SK-N-SH treated with all-trans-retinoic acid at 6 μM for 48 hours (cell line): ENCODE data around the gene NUMB.

Source experiments
- ARNTL ChIP-seq: fragments of 450-650 bp; formaldehyde crosslinking; IDR thresholded peaks from 2 replicates; pipeline ENCODE4 v1.5.0; 2020; ENCODE audit warnings: low read depth, mild to moderate bottlenecking, moderate library complexity, borderline replicate concordance
- BACH2 ChIP-seq: fragments of 250-450 bp; sonication (Bioruptor Pico); IDR thresholded peaks from 2 replicates; pipeline ENCODE4 v1.9.0; 2021; ENCODE audit warnings: mild to moderate bottlenecking, borderline replicate concordance
- CSDC2 ChIP-seq: fragments of 250-450 bp; sonication (Bioruptor Pico); IDR thresholded peaks from 2 replicates; pipeline ENCODE4 v1.5.0; 2020; ENCODE audit warnings: mild to moderate bottlenecking, moderate library complexity
- GLIS3 ChIP-seq: fragments of 250-450 bp; sonication (Bioruptor Pico); IDR thresholded peaks from 2 replicates; pipeline ENCODE4 v1.5.0; 2020; ENCODE audit warnings: mild to moderate bottlenecking, moderate library complexity
- ISL1 ChIP-seq: fragments of 250-450 bp; sonication (Bioruptor Pico); IDR thresholded peaks from 2 replicates; pipeline ENCODE4 v2.1.2; 2022; ENCODE audit warnings: mild to moderate bottlenecking, moderate library complexity
- RARB ChIP-seq: fragments of 250-450 bp; sonication (Bioruptor Pico); IDR thresholded peaks from 2 replicates; pipeline ENCODE4 v1.8.0; 2021; ENCODE audit warnings: mild to moderate bottlenecking, moderate library complexity
- TCF4 ChIP-seq: fragments of 250-450 bp; sonication (Bioruptor Pico); IDR thresholded peaks from 2 replicates; pipeline ENCODE4 v1.8.0; 2021; ENCODE audit warnings: mild to moderate bottlenecking, moderate library complexity, borderline replicate concordance
- ZC3H10 ChIP-seq: fragments of 250-450 bp; sonication (Bioruptor Pico); IDR thresholded peaks from 2 replicates; pipeline ENCODE4 v1.5.1; 2021; ENCODE audit warnings: mild to moderate bottlenecking, moderate library complexity
- ZFP3 ChIP-seq: fragments of 250-450 bp; sonication (Bioruptor Pico); IDR thresholded peaks from 2 replicates; pipeline ENCODE4 v1.5.0; 2020; ENCODE audit warnings: mild to moderate bottlenecking, moderate library complexity
- ZFP30 ChIP-seq: fragments of 450-650 bp; formaldehyde crosslinking; IDR thresholded peaks from 2 replicates; pipeline ENCODE4 v1.5.0; 2022; ENCODE audit warnings: mild to moderate bottlenecking, moderate library complexity
- ZNF70 ChIP-seq: fragments of 450-650 bp; formaldehyde crosslinking; IDR thresholded peaks from 2 replicates; pipeline ENCODE4 v1.5.0; 2020; ENCODE audit warnings: mild to moderate bottlenecking, moderate library complexity
- TF ChIP-seq, protein P1 (sequence below): fragments of 250-450 bp; sonication (Bioruptor Pico); IDR thresholded peaks from 2 replicates; pipeline ENCODE4 v1.5.1; 2020; ENCODE audit warnings: low read depth, mild to moderate bottlenecking, moderate library complexity
- TF ChIP-seq, protein P2 (sequence below): fragments of 250-450 bp; sonication (Bioruptor Pico); IDR thresholded peaks from 2 replicates; pipeline ENCODE4 v1.5.0; 2020; ENCODE audit warnings: mild to moderate bottlenecking, moderate library complexity
- TF ChIP-seq, protein P3 (sequence below): fragments of 250-450 bp; sonication (Bioruptor Pico); IDR thresholded peaks from 2 replicates; pipeline ENCODE4 v1.8.0; 2020; ENCODE audit warnings: mild to moderate bottlenecking, moderate library complexity, borderline replicate concordance

DNA sequence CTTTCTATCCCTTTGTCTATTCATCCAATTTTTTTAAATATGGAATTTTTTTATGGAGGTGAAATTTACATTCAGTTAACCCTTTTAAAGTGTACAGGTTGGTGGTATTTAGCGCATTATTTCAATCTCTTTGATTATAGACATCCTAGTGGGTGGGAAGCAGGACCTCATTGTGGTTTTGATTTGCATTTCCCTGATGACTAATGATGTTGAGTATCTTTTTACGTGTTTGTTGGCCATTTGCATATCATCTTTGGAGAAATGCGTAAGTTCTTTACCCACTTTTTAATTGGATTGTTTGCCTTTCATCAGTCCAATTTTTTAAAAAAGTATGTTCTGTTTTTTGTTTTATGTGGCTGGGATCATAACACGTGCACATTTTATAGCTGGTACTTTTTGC, 200.3 kb downstream of the NUMB start:
- TF ChIP-seq GLIS3 (CRISPR knock-in tag), result no peak
- no peak for TF ChIP-seq RARB (CRISPR knock-in tag)
- no peak for TF ChIP-seq ZFP30 (CRISPR knock-in tag)
- no peak for TF ChIP-seq ISL1
- TF ChIP-seq, protein P1, sequence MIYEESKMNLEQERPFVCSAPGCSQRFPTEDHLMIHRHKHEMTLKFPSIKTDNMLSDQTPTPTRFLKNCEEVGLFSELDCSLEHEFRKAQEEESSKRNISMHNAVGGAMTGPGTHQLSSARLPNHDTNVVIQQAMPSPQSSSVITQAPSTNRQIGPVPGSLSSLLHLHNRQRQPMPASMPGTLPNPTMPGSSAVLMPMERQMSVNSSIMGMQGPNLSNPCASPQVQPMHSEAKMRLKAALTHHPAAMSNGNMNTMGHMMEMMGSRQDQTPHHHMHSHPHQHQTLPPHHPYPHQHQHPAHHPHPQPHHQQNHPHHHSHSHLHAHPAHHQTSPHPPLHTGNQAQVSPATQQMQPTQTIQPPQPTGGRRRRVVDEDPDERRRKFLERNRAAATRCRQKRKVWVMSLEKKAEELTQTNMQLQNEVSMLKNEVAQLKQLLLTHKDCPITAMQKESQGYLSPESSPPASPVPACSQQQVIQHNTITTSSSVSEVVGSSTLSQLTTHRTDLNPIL, result no peak
- TF ChIP-seq, protein P2, sequence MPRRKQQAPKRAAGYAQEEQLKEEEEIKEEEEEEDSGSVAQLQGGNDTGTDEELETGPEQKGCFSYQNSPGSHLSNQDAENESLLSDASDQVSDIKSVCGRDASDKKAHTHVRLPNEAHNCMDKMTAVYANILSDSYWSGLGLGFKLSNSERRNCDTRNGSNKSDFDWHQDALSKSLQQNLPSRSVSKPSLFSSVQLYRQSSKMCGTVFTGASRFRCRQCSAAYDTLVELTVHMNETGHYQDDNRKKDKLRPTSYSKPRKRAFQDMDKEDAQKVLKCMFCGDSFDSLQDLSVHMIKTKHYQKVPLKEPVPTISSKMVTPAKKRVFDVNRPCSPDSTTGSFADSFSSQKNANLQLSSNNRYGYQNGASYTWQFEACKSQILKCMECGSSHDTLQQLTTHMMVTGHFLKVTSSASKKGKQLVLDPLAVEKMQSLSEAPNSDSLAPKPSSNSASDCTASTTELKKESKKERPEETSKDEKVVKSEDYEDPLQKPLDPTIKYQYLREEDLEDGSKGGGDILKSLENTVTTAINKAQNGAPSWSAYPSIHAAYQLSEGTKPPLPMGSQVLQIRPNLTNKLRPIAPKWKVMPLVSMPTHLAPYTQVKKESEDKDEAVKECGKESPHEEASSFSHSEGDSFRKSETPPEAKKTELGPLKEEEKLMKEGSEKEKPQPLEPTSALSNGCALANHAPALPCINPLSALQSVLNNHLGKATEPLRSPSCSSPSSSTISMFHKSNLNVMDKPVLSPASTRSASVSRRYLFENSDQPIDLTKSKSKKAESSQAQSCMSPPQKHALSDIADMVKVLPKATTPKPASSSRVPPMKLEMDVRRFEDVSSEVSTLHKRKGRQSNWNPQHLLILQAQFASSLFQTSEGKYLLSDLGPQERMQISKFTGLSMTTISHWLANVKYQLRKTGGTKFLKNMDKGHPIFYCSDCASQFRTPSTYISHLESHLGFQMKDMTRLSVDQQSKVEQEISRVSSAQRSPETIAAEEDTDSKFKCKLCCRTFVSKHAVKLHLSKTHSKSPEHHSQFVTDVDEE (CRISPR knock-in tag), result no peak
- TF ChIP-seq, protein P3, sequence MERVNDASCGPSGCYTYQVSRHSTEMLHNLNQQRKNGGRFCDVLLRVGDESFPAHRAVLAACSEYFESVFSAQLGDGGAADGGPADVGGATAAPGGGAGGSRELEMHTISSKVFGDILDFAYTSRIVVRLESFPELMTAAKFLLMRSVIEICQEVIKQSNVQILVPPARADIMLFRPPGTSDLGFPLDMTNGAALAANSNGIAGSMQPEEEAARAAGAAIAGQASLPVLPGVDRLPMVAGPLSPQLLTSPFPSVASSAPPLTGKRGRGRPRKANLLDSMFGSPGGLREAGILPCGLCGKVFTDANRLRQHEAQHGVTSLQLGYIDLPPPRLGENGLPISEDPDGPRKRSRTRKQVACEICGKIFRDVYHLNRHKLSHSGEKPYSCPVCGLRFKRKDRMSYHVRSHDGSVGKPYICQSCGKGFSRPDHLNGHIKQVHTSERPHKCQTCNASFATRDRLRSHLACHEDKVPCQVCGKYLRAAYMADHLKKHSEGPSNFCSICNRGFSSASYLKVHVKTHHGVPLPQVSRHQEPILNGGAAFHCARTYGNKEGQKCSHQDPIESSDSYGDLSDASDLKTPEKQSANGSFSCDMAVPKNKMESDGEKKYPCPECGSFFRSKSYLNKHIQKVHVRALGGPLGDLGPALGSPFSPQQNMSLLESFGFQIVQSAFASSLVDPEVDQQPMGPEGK, result no peak
- TF ChIP-seq ZC3H10, result no peak
- no peak for TF ChIP-seq ZFP3 (CRISPR knock-in tag)
- no peak for TF ChIP-seq BACH2
- TF ChIP-seq ZNF70, result no peak
- TF ChIP-seq TCF4 (CRISPR knock-in tag), result no peak
- TF ChIP-seq ARNTL (CRISPR knock-in tag), result no peak
- TF ChIP-seq CSDC2 (CRISPR knock-in tag), result no peak
